ENCODE measurements around the gene PEX26.

GRCh38 chr22:18088825-18089568 lies 11.2 kb downstream of the PEX26 start:
- TF ChIP-seq CTCF (IDR thresholded peaks at IDR 0.05), result no peak
- no peak for TF ChIP-seq REST (IDR thresholded peaks at IDR 0.05; ENCODE audit: insufficient read depth in 1 of 2, low read depth in 2 of 2, low read length in 1 of 2)
- TF ChIP-seq SIN3A (IDR thresholded peaks at IDR 0.05; ENCODE audit: borderline replicate concordance, insufficient read depth, low read depth, low read length), result no peak
- no peak for TF ChIP-seq POLR2AphosphoS5 (IDR thresholded peaks at IDR 0.05; ENCODE audit: low read depth, low read length)
- no peak for TF ChIP-seq TCF7L2 (IDR thresholded peaks at IDR 0.05; ENCODE audit: low read depth, low read length)
